OCI-LY3 (cell line): ENCODE measurements around the gene HIVEP2.

Experiments used
- EZH2phosphoT487 ChIP-seq: fragments of 200-600 bp; shearing (Covaris generic); IDR thresholded peaks from 2 replicates; pipeline ENCODE4 v1.6.1; 2018; ENCODE audit warnings: antibody characterized with exemption, mixed run types, low read depth
- TF ChIP-seq, protein P1 (sequence below): fragments of 200-600, 300-600 bp; sonication (generic); IDR thresholded peaks from 2 replicates; pipeline ENCODE4 v1.5.1; 2014; ENCODE audit warnings: antibody characterized with exemption, low read length, low read depth

DNA sequence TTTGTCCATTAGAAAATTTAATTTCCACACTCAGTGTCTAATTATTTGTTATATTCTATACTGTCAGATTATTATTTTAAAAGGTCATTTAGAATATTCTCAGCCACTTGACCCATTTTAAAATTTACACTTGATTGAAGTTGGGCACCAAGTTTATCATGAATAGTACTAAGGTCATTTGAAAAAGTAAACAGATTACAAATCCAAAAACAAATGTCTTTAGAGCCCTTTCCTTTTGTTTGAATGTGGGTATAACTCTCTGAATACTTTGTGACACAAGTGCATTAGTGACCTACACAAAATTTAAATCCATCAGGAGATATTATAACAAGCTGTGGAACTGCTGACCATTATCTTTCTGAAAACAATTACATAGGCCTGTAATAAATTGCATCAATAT, 11.3 kb downstream of the HIVEP2 start:
- TF ChIP-seq, protein P1, sequence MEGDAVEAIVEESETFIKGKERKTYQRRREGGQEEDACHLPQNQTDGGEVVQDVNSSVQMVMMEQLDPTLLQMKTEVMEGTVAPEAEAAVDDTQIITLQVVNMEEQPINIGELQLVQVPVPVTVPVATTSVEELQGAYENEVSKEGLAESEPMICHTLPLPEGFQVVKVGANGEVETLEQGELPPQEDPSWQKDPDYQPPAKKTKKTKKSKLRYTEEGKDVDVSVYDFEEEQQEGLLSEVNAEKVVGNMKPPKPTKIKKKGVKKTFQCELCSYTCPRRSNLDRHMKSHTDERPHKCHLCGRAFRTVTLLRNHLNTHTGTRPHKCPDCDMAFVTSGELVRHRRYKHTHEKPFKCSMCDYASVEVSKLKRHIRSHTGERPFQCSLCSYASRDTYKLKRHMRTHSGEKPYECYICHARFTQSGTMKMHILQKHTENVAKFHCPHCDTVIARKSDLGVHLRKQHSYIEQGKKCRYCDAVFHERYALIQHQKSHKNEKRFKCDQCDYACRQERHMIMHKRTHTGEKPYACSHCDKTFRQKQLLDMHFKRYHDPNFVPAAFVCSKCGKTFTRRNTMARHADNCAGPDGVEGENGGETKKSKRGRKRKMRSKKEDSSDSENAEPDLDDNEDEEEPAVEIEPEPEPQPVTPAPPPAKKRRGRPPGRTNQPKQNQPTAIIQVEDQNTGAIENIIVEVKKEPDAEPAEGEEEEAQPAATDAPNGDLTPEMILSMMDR: no peak
- no peak for TF ChIP-seq EZH2phosphoT487
